ENCODE data around the gene FUT4. TPM values are rescaled to one million over a fixed set of nuclear protein-coding genes. Genes with fewer than 3 reads are reported as not detected.

FUT4 gene
- total RNA-seq, 1 experiment from 2014 or later, result 5.7 TPM

GRCh38 chr11:94500181-94500580 is 43.5 kb upstream of the FUT4 start:
- no peaks in the 10 kb centered on the region for H3K9me3 ChIP-seq (ENCODE audit: control insufficient read depth in 1 of 2, insufficient read depth in 1 of 2, low read depth in 1 of 2, low read length in 2 of 2)
- H3K36me3 ChIP-seq (ENCODE audit: control insufficient read depth in 1 of 2, insufficient read depth in 2 of 2, low read length in 2 of 2), result peaks cover 0 to 7% of the 10 kb centered on the region in 2 experiments; a peak in 1 of 4 replicates
- no TSS peak for BruUV-seq (replicated peaks)
- H3K79me2 ChIP-seq (ENCODE audit: insufficient read depth, low read length), result 0 out of 2 replicates have a peak, but pooled peaks cover under 1% of the 10 kb centered on the region
- ChIA-PET RAD21 (ENCODE audit: low non-redundant PET in 1 of 2, low total read pairs in 2 of 2, uncharacterized antibody in 2 of 2, unreplicated experiment in 2 of 2) (no interaction called here), POLR2A (no interaction called here), CTCF (no interaction called here)
- no peak overlapping the region for H3K9ac ChIP-seq (ENCODE audit: low read length)
- no peaks in the 10 kb centered on the region for H4K20me1 ChIP-seq (ENCODE audit: insufficient read depth)
- H3K27me3 ChIP-seq (ENCODE audit: insufficient read depth, low read length), result no peaks in the 10 kb centered on the region
- no peaks in the 10 kb centered on the region for H3K9me2 ChIP-seq (ENCODE audit: insufficient read depth)
- TF ChIP-seq REST (IDR thresholded peaks at IDR 0.05; ENCODE audit: low read depth), result no peak
- no peak for TF ChIP-seq POLR2AphosphoS5 (IDR thresholded peaks at IDR 0.05; ENCODE audit: low read depth, low read length)
- no peak for TF ChIP-seq ELF1 (IDR thresholded peaks at IDR 0.05; ENCODE audit: borderline replicate concordance, low read depth)
- TF ChIP-seq RAD21 (IDR thresholded peaks at IDR 0.05; ENCODE audit: low read depth), result no peak
- TF ChIP-seq CBX3 (IDR thresholded peaks at IDR 0.05; ENCODE audit: low read depth), result no peak
- no peak overlapping the region for H3K4me3 ChIP-seq (replicated peaks in 1 of 2; ENCODE audit: low read depth in 1 of 2, low read length in 2 of 2)
- H2AFZ ChIP-seq (ENCODE audit: low read depth, low read length, poor library complexity, severe bottlenecking), result no peak overlapping the region
- intact Hi-C loops (cut with micrococcal nuclease), result loop anchor here (10.0 kb wide), 3 partner anchors 575 to 1555 kb away; no protein-coding TSS in a partner anchor
- DNase-seq (ENCODE audit: low read depth, low spot score) (no peak), ATAC-seq (no peak)
- H3K4me1 ChIP-seq (ENCODE audit: control insufficient read depth in 1 of 2, insufficient read depth in 2 of 2, low read length in 2 of 2), result no peaks in the 10 kb centered on the region
- H3K27ac ChIP-seq (ENCODE audit: low read depth, low read length), result no peak overlapping the region
- H3K4me2 ChIP-seq (ENCODE audit: low read length), result no peak overlapping the region

- CTCF ChIA-PET, result interaction anchor here (1.9 kb wide), 1 partner anchor 606 kb away, joined by 13 read pairs; no protein-coding TSS in a partner anchor
Observed at GRCh38 chr11:94501522-94501921, 42.2 kb upstream of the FUT4 start.

More at GRCh38 chr11:94501522-94501921, 42.2 kb upstream of the FUT4 start:
- Histone ChIP-seq H3K27me3 (ENCODE audit: insufficient read depth, low read length) (no peaks in the 10 kb centered on the region), H3K9ac (ENCODE audit: low read length) (no peak overlapping the region), H3K79me2 (ENCODE audit: insufficient read depth, low read length) (no peaks in the 10 kb centered on the region), H3K9me2 (ENCODE audit: insufficient read depth) (no peaks in the 10 kb centered on the region), H3K4me3 (replicated peaks in 1 of 2; ENCODE audit: low read depth in 1 of 2, low read length in 2 of 2) (no peak overlapping the region), H4K20me1 (ENCODE audit: insufficient read depth) (no peaks in the 10 kb centered on the region), H3K36me3 (ENCODE audit: control insufficient read depth in 1 of 2, insufficient read depth in 2 of 2, low read length in 2 of 2) (peaks cover 0 to 7% of the 10 kb centered on the region in 2 experiments; a peak in 1 of 4 replicates), H3K27ac (ENCODE audit: low read depth, low read length) (no peak overlapping the region), H3K4me2 (ENCODE audit: low read length) (no peak overlapping the region), H3K4me1 (ENCODE audit: control insufficient read depth in 1 of 2, insufficient read depth in 2 of 2, low read length in 2 of 2) (no peaks in the 10 kb centered on the region), H3K9me3 (ENCODE audit: control insufficient read depth in 1 of 2, insufficient read depth in 1 of 2, low read depth in 1 of 2, low read length in 2 of 2) (no peaks in the 10 kb centered on the region), H2AFZ (ENCODE audit: low read depth, low read length, poor library complexity, severe bottlenecking) (no peak overlapping the region)
- DNase-seq (ENCODE audit: low read depth, low spot score) (no peak), ATAC-seq (0 out of 2 replicates have a peak, but pooled peaks have one; percentile 47)
- BruUV-seq (replicated peaks), result no TSS peak
- POLR2A ChIA-PET, result no interaction called here
- RAD21 ChIA-PET (ENCODE audit: low non-redundant PET in 1 of 2, low total read pairs in 2 of 2, uncharacterized antibody in 2 of 2, unreplicated experiment in 2 of 2), result no interaction called here
- intact Hi-C loops (cut with micrococcal nuclease), result loop anchor here (10.0 kb wide), 3 partner anchors 577 to 1557 kb away; no protein-coding TSS in a partner anchor
- TF ChIP-seq RAD21 (IDR thresholded peaks at IDR 0.05; ENCODE audit: low read depth), result peak; percentile 38
- no peak for TF ChIP-seq MAX (IDR thresholded peaks at IDR 0.05)
- no peak for TF ChIP-seq REST (IDR thresholded peaks at IDR 0.05; ENCODE audit: low read depth)
- no peak for TF ChIP-seq TCF7L2 (IDR thresholded peaks at IDR 0.05; ENCODE audit: borderline replicate concordance, extremely low read depth, insufficient read depth, insufficient read length)
- 0 out of 6 replicates have a peak, but pooled peaks of 2 of the 3 experiments have one; percentile 11 to 13 for TF ChIP-seq CTCF (IDR thresholded peaks at IDR 0.05 in 2 of 3, conservative IDR thresholded peaks at IDR 0.05 in 1 of 3; ENCODE audit: borderline replicate concordance in 1 of 3, insufficient read depth in 1 of 3, low read depth in 2 of 3, low read length in 2 of 3)
